ENCODE data around the gene ECT2.
"Not testable (repeated sequence)": the region's sequence is repeated elsewhere in the genome, so short reads cannot be mapped to it uniquely, and the experiment has no call there.

ECT2 gene

GRCh38 chr3:172855037-172855436 lies 104.5 kb downstream of the ECT2 start:
- H4K91ac ChIP-seq (ENCODE audit: low read depth, low read length, poor library complexity) = no peak overlapping the region
- no peaks in the 10 kb centered on the region for H3K27me3 ChIP-seq (ENCODE audit: control insufficient read depth in 3 of 3, insufficient read depth in 3 of 3, low read depth in 1 of 3, low read length in 3 of 3)
- no peak for DNase-seq (ENCODE audit: low spot score)
- H2AFZ ChIP-seq (ENCODE audit: low read length) = peak overlapping the region; percentile 55
- peaks cover 0 to 5% of the 10 kb centered on the region in 2 donors for H3K9me3 ChIP-seq (replicated peaks in 1 of 2; ENCODE audit: control insufficient read depth in 2 of 2, insufficient read depth in 1 of 2, low read depth in 1 of 2, low read length in 2 of 2)
- no peak overlapping the region for H3K4me3 ChIP-seq (ENCODE audit: low read length in 2 of 2)
- peak overlapping the region; percentile 75 for H3K27ac ChIP-seq (replicated peaks; ENCODE audit: low read length)
- H3K18ac ChIP-seq (ENCODE audit: low read length) = no peak overlapping the region
- H2BK5ac ChIP-seq (ENCODE audit: low read length) = no peak overlapping the region
- H3K23ac ChIP-seq (ENCODE audit: low read depth, low read length, poor library complexity) = no peak overlapping the region
- peaks cover 19 to 27% of the 10 kb centered on the region in 2 donors for H3K4me1 ChIP-seq (ENCODE audit: control insufficient read depth in 2 of 2, insufficient read depth in 1 of 2, low read depth in 1 of 2, low read length in 2 of 2)
- no peaks in the 10 kb centered on the region for H3K36me3 ChIP-seq (replicated peaks in 1 of 2; ENCODE audit: control insufficient read depth in 2 of 2, insufficient read depth in 2 of 2, low read length in 2 of 2)
- no peaks in the 10 kb centered on the region for H3K79me1 ChIP-seq (ENCODE audit: low read depth, low read length)
- H2BK12ac ChIP-seq (ENCODE audit: low read length) = no peak overlapping the region
- no peak overlapping the region for H3K9ac ChIP-seq (ENCODE audit: low read depth, low read length, poor library complexity)
- no peak overlapping the region for H2AK5ac ChIP-seq (ENCODE audit: low read depth, low read length)
- H3K14ac ChIP-seq (ENCODE audit: low read length) = no peak overlapping the region
- no peak overlapping the region for H3K4ac ChIP-seq (ENCODE audit: low read length)
- no peak overlapping the region for H3K4me2 ChIP-seq (ENCODE audit: insufficient read depth, low read length, poor library complexity, severe bottlenecking)
- no peak overlapping the region for H2BK120ac ChIP-seq (ENCODE audit: low read depth, low read length)
- no peak overlapping the region for H2BK15ac ChIP-seq (ENCODE audit: low read length)
- no peak overlapping the region for H4K8ac ChIP-seq (ENCODE audit: low read depth, low read length)

DNA sequence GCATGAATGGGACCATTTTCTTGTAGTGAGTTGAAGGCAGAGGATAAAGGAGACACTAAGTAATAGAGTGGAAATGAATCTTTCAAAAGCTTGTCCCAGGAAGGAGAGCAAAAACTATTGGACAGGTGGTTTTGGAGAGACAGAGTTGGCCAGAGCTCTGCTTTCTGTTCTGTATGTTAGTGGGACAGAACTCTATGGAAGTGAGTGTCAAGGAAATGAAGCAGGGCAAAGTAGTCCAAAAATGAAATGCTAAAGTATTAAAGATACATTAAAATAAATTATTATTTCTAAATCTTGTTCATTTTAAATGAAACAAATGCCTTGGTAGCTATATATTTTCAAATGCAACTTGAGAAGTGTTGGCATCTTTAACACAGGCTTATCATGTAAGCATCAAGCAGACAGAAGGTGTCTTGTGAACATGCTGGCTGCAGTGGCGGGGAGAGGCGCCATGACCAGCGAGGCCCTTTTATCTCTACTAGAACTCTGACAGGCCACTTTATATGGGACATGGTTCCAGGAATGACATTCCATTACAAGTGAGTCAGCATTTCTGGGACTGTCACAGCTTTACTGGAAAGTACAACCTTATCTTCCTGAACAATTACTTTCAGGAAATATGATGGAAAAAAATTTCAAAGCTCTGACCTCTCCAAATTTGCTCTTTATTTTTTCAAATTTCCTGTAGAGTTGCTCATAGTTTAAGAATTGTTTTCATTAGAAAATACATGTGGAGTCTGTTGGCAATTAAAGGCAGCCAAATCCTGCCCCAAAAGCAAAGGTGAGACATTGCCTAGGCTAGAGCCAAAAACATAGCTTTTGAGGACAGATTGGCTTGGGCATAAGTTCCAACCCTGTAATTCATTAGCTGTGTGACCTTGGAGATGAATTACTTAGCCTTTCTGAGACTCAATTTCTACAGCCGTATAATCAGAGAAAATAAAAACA lies 106.5 kb downstream of the ECT2 start:
- H3K4me3 ChIP-seq (ENCODE audit: low read length in 2 of 2) = no peak overlapping the region
- H3K18ac ChIP-seq (ENCODE audit: low read length) = no peak overlapping the region
- no peak overlapping the region for H3K23ac ChIP-seq (ENCODE audit: low read depth, low read length, poor library complexity)
- H2BK120ac ChIP-seq (ENCODE audit: low read depth, low read length) = no peak overlapping the region
- H2BK5ac ChIP-seq (ENCODE audit: low read length) = no peak overlapping the region
- no peak overlapping the region for H2AFZ ChIP-seq (ENCODE audit: low read length)
- no peak overlapping the region for H2AK5ac ChIP-seq (ENCODE audit: low read depth, low read length)
- no peak for DNase-seq (ENCODE audit: low spot score)
- H3K9ac ChIP-seq (ENCODE audit: low read depth, low read length, poor library complexity) = no peak overlapping the region
- no peak overlapping the region for H3K4ac ChIP-seq (ENCODE audit: low read length)
- no peak overlapping the region for H2BK15ac ChIP-seq (ENCODE audit: low read length)
- no peak overlapping the region for H3K27ac ChIP-seq (replicated peaks; ENCODE audit: low read length)
- no peak overlapping the region for H3K4me2 ChIP-seq (ENCODE audit: insufficient read depth, low read length, poor library complexity, severe bottlenecking)
- H3K9me3 ChIP-seq (replicated peaks in 1 of 2; ENCODE audit: control insufficient read depth in 2 of 2, insufficient read depth in 1 of 2, low read depth in 1 of 2, low read length in 2 of 2) = peaks cover 0 to 5% of the 10 kb centered on the region in 2 donors
- H3K4me1 ChIP-seq (ENCODE audit: control insufficient read depth in 2 of 2, insufficient read depth in 1 of 2, low read depth in 1 of 2, low read length in 2 of 2) = peaks cover 19 to 27% of the 10 kb centered on the region in 2 donors
- no peak overlapping the region for H4K8ac ChIP-seq (ENCODE audit: low read depth, low read length)
- no CpG with 5 or more reads among the region's 4 CpGs for WGBS, 2 donors (ENCODE audit: extremely low coverage in 2 of 2, insufficient read length in 2 of 2, insufficient replicate concordance in 1 of 2)
- no peaks in the 10 kb centered on the region for H3K79me1 ChIP-seq (ENCODE audit: low read depth, low read length)
- H3K27me3 ChIP-seq (ENCODE audit: control insufficient read depth in 3 of 3, insufficient read depth in 3 of 3, low read depth in 1 of 3, low read length in 3 of 3) = no peaks in the 10 kb centered on the region
- no peaks in the 10 kb centered on the region for H3K36me3 ChIP-seq (replicated peaks in 1 of 2; ENCODE audit: control insufficient read depth in 2 of 2, insufficient read depth in 2 of 2, low read length in 2 of 2)
- no peak overlapping the region for H4K91ac ChIP-seq (ENCODE audit: low read depth, low read length, poor library complexity)
- no peak overlapping the region for H2BK12ac ChIP-seq (ENCODE audit: low read length)
- no peak overlapping the region for H3K14ac ChIP-seq (ENCODE audit: low read length)

GRCh38 chr3:172859041-172859440 lies 108.5 kb downstream of the ECT2 start:
- H2AFZ ChIP-seq (ENCODE audit: low read length) = no peak overlapping the region
- H3K4ac ChIP-seq (ENCODE audit: low read length) = no peak overlapping the region
- H3K36me3 ChIP-seq (replicated peaks in 1 of 2; ENCODE audit: control insufficient read depth in 2 of 2, insufficient read depth in 2 of 2, low read length in 2 of 2) = no peaks in the 10 kb centered on the region
- H3K27ac ChIP-seq (replicated peaks; ENCODE audit: low read length) = no peak overlapping the region
- no peaks in the 10 kb centered on the region for H3K79me1 ChIP-seq (ENCODE audit: low read depth, low read length)
- WGBS, 2 donors (ENCODE audit: extremely low coverage in 2 of 2, insufficient read length in 2 of 2, insufficient replicate concordance in 1 of 2) = no CpG with 5 or more reads among the region's 2 CpGs
- no peak overlapping the region for H3K9ac ChIP-seq (ENCODE audit: low read depth, low read length, poor library complexity)
- no peak overlapping the region for H3K4me2 ChIP-seq (ENCODE audit: insufficient read depth, low read length, poor library complexity, severe bottlenecking)
- no peak overlapping the region for H4K91ac ChIP-seq (ENCODE audit: low read depth, low read length, poor library complexity)
- no peak overlapping the region for H2AK5ac ChIP-seq (ENCODE audit: low read depth, low read length)
- H3K27me3 ChIP-seq (ENCODE audit: control insufficient read depth in 3 of 3, insufficient read depth in 3 of 3, low read depth in 1 of 3, low read length in 3 of 3) = peaks cover 0 to 2% (median 0%) of the 10 kb centered on the region in 3 experiments
- H2BK120ac ChIP-seq (ENCODE audit: low read depth, low read length) = no peak overlapping the region
- no peak overlapping the region for H3K14ac ChIP-seq (ENCODE audit: low read length)
- H3K4me3 ChIP-seq (ENCODE audit: low read length in 2 of 2) = no peak overlapping the region
- no peak overlapping the region for H3K18ac ChIP-seq (ENCODE audit: low read length)
- no peak overlapping the region for H2BK12ac ChIP-seq (ENCODE audit: low read length)
- no peak overlapping the region for H2BK15ac ChIP-seq (ENCODE audit: low read length)
- H3K9me3 ChIP-seq (replicated peaks in 1 of 2; ENCODE audit: control insufficient read depth in 2 of 2, insufficient read depth in 1 of 2, low read depth in 1 of 2, low read length in 2 of 2) = peaks cover 0 to 5% of the 10 kb centered on the region in 2 donors
- no peak overlapping the region for H2BK5ac ChIP-seq (ENCODE audit: low read length)
- no peak overlapping the region for H4K8ac ChIP-seq (ENCODE audit: low read depth, low read length)
- H3K23ac ChIP-seq (ENCODE audit: low read depth, low read length, poor library complexity) = no peak overlapping the region
- no peak for DNase-seq (ENCODE audit: low spot score)
- H3K4me1 ChIP-seq (ENCODE audit: control insufficient read depth in 2 of 2, insufficient read depth in 1 of 2, low read depth in 1 of 2, low read length in 2 of 2) = peaks cover 12 to 18% of the 10 kb centered on the region in 2 donors

DNA sequence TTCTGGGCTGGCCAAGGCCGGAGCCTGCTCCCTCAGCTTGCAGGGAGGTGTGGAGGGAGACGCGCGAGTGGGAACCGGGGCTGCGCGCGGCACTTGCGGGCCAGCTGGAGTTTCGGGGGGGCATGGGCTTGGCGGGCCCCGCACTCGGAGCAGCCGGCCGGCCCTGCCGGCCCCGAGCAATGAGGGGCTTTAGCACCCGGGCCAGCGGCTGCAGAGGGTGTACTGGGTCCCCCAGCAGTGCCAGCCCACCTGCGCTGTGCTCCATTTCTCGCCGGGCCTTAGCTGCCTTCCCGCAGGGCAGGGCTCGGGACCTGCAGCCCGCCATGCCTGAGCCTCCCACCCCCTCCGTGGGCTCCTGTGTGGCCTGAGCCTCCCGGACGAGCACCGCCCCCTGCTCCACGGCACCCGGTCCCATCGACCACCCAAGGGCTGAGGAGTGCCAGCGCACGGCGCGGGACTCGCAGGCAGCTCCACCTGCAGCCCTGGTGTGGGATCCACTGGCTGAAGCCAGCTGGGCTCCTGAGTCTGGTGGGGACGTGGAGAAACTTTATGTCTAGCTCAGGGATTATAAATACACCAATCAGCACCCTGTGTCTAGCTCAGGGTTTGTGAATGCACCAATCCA lies 116.3 kb downstream of the ECT2 start:
- no CpG with 5 or more reads among the region's 38 CpGs for WGBS, 2 donors (ENCODE audit: extremely low coverage in 2 of 2, insufficient read length in 2 of 2, insufficient replicate concordance in 1 of 2)
- H3K18ac ChIP-seq (ENCODE audit: low read length); H3K4ac ChIP-seq (ENCODE audit: low read length); H3K27me3 ChIP-seq (ENCODE audit: control insufficient read depth in 3 of 3, insufficient read depth in 3 of 3, low read depth in 1 of 3, low read length in 3 of 3); H3K9me3 ChIP-seq (replicated peaks in 1 of 2; ENCODE audit: control insufficient read depth in 2 of 2, insufficient read depth in 1 of 2, low read depth in 1 of 2, low read length in 2 of 2); H3K9ac ChIP-seq (ENCODE audit: low read depth, low read length, poor library complexity); DNase-seq (ENCODE audit: low spot score); H2BK120ac ChIP-seq (ENCODE audit: low read depth, low read length); H2BK12ac ChIP-seq (ENCODE audit: low read length); H2BK15ac ChIP-seq (ENCODE audit: low read length); H3K4me3 ChIP-seq (ENCODE audit: low read length in 2 of 2); H3K36me3 ChIP-seq (replicated peaks in 1 of 2; ENCODE audit: control insufficient read depth in 2 of 2, insufficient read depth in 2 of 2, low read length in 2 of 2); H3K4me2 ChIP-seq (ENCODE audit: insufficient read depth, low read length, poor library complexity, severe bottlenecking); H4K91ac ChIP-seq (ENCODE audit: low read depth, low read length, poor library complexity); H3K23ac ChIP-seq (ENCODE audit: low read depth, low read length, poor library complexity); H2AFZ ChIP-seq (ENCODE audit: low read length); H3K4me1 ChIP-seq (ENCODE audit: control insufficient read depth in 2 of 2, insufficient read depth in 1 of 2, low read depth in 1 of 2, low read length in 2 of 2); H3K27ac ChIP-seq (replicated peaks; ENCODE audit: low read length); H2AK5ac ChIP-seq (ENCODE audit: low read depth, low read length); H3K79me1 ChIP-seq (ENCODE audit: low read depth, low read length); H4K8ac ChIP-seq (ENCODE audit: low read depth, low read length); H2BK5ac ChIP-seq (ENCODE audit: low read length); H3K14ac ChIP-seq (ENCODE audit: low read length): not testable (repeated sequence)

Data from neuronal stem cell (in vitro differentiated cells).